ENCODE results near the gene PRKAR2A.

GRCh38 chr3:48837163-48837562, 10.5 kb downstream of the PRKAR2A start:
- TF ChIP-seq CTCF (IDR thresholded peaks at IDR 0.05; ENCODE audit: extremely low read depth in 1 of 2, insufficient read depth in 1 of 2, low read depth in 1 of 2, low read length in 2 of 2) (no peak), FOS (IDR thresholded peaks at IDR 0.05; ENCODE audit: borderline replicate concordance, insufficient read depth, low read length) (no peak), POLR2A (IDR thresholded peaks at IDR 0.05; ENCODE audit: low read depth, low read length) (no peak)

Measured in endothelial cell of umbilical vein (primary cell).